ENCODE results near the gene EIF3A.

Gene EIF3A

DNA sequence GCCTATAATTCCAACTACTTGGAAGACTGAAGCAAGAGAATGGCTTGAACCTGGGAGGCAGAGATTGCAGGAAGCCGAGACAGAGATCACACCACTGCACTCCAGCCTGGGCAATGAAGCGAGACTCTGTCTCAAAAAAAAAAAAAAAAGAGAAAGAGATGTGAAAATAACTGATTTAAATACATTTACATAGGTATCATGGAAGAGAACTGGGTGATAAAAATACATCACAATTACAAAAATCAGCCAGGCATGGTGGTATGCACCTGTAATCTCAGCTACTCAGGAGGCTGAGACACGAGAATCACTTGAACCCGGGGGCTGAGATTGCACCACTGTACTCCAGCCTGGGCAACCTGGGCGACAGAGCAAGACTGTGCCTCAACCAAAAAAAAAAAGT, 31.3 kb downstream of the EIF3A start:
- TF ChIP-seq, protein P1, sequence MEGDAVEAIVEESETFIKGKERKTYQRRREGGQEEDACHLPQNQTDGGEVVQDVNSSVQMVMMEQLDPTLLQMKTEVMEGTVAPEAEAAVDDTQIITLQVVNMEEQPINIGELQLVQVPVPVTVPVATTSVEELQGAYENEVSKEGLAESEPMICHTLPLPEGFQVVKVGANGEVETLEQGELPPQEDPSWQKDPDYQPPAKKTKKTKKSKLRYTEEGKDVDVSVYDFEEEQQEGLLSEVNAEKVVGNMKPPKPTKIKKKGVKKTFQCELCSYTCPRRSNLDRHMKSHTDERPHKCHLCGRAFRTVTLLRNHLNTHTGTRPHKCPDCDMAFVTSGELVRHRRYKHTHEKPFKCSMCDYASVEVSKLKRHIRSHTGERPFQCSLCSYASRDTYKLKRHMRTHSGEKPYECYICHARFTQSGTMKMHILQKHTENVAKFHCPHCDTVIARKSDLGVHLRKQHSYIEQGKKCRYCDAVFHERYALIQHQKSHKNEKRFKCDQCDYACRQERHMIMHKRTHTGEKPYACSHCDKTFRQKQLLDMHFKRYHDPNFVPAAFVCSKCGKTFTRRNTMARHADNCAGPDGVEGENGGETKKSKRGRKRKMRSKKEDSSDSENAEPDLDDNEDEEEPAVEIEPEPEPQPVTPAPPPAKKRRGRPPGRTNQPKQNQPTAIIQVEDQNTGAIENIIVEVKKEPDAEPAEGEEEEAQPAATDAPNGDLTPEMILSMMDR (IDR thresholded peaks at IDR 0.05; ENCODE audit: low read depth, low read length, missing control alignments) = no peak
- in situ Hi-C loops (cut with HindIII; ENCODE audit: low sequenced_read_pairs) = no loop called here
- no peak overlapping the region for H3K4me3 ChIP-seq (ENCODE audit: low read depth, low read length)
- no peak for DNase-seq (ENCODE audit: low read depth)

DNA sequence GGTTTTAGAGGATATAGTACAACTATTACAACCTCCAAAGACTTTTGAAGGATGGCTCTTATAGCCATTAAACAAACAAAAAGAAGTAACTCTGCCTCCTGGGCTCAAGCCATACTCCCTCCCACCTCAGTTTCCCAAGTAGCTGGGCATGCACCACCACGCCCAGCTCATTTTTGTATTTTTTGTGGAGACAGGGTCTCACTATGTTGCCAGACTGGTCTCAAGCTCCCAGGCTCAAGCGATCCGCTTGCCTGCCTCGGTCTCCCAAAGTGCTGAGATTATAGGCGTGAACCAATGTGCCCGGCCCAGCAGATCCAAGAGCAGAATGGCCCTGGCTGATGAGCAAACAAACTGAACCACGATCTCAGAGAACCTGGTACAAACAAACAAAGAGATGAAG, 35.1 kb downstream of the EIF3A start:
- TF ChIP-seq, protein P1 (IDR thresholded peaks at IDR 0.05; ENCODE audit: low read depth, low read length, missing control alignments) = no peak
- DNase-seq (ENCODE audit: low read depth) = no peak
- in situ Hi-C loops (cut with HindIII; ENCODE audit: low sequenced_read_pairs) = no loop called here
- no peak overlapping the region for H3K4me3 ChIP-seq (ENCODE audit: low read depth, low read length)

DNA sequence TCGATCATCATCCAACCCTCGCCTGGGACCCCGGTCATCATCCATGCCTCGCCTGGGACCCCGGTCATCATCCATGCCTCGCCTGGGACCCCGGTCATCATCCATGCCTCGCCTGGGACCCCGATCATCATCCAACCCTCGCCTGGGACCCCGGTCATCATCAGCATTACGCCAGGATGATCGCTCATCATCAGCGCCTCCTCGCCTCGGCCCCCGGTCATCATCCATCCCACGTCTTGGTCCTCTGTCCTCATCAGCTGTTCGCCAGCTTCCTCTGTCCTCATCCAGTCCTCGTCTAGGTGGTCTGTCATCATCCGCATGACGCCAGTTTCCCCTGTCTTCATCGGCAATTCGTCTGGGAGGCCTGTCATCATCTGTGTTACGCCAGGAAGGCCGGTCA, 38.4 kb downstream of the EIF3A start:
- H3K4me3 ChIP-seq (ENCODE audit: low read depth, low read length) = no peak overlapping the region
- TF ChIP-seq, protein P1 (IDR thresholded peaks at IDR 0.05; ENCODE audit: low read depth, low read length, missing control alignments) = no peak
- no peak for DNase-seq (ENCODE audit: low read depth)
- in situ Hi-C loops (cut with HindIII; ENCODE audit: low sequenced_read_pairs) = no loop called here

DNA sequence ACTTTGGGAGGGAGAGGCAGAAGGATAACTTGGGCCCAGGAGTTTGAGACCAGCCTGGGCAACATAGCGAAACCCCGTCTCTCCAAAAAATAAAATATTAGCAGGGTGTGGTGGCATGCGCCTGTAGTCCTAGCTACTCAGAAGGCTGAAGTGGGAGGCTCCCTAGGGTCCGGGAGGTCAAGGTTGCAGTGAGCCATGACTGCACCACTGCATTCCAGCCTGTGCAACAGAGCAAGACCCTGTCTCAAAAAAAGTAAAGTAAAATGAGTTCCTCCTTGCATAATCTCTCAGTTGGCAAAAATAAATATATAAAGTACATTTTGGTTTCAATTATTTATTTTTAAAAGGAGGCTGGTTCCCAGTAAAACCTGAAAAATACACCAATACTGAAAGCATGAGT, 39.3 kb downstream of the EIF3A start:
- no peak overlapping the region for H3K4me3 ChIP-seq (ENCODE audit: low read depth, low read length)
- in situ Hi-C loops (cut with HindIII; ENCODE audit: low sequenced_read_pairs) = no loop called here
- no peak for DNase-seq (ENCODE audit: low read depth)
- TF ChIP-seq, protein P1 (IDR thresholded peaks at IDR 0.05; ENCODE audit: low read depth, low read length, missing control alignments) = no peak

DNA sequence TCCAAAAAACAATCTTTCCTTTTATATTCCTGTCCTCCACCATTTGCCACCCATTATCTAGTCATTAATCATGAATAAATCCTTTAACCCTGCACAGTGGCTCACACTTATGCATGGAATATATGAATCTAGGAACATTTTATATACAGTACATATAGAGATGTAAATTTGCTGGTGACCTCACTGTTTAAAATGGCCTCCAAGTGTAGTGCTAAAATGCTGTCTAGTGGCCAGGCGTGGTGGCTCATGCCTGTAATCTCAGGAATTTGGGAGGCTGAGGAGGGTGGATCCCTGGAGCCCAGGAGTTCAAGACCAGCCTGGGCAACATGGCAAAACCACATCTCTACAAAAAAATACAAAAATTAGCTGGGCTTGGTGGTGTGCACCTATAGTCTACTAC, 41.5 kb downstream of the EIF3A start:
- TF ChIP-seq, protein P1 (IDR thresholded peaks at IDR 0.05; ENCODE audit: low read depth, low read length, missing control alignments) = no peak
- no peak for DNase-seq (ENCODE audit: low read depth)
- H3K4me3 ChIP-seq (ENCODE audit: low read depth, low read length) = no peak overlapping the region
- in situ Hi-C loops (cut with HindIII; ENCODE audit: low sequenced_read_pairs) = no loop called here

DNA sequence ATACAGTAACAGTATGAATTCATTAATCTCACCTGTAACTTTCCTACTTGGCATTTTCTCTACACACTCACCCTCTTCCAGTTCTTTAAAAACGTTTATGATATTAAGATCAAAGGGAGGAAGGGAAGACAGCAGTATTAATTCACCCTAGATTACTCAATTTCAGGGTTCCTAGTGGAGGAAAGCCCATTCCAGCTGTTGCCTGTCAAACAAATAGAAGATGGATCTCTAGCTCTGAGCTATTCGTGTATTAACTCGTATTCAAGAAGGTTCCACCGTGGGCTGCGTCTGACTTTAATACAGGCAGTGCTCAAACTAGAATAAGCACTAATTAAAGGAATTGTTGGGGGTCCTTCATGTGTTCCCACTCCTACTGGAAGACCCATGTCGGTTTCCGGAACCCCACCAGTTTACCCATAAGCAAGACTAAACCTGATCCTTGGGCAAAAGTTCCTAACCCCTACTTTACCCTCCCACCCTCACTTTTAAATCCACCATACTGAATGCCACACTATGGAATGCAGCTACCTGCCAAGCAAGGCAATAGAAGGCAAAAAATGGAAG, 49.0 kb downstream of the EIF3A start:
- H3K4me3 ChIP-seq (ENCODE audit: low read depth, low read length) = peak overlapping the region; percentile 45
- TF ChIP-seq, protein P1 (IDR thresholded peaks at IDR 0.05; ENCODE audit: low read depth, low read length, missing control alignments) = no peak
- in situ Hi-C loops (cut with HindIII; ENCODE audit: low sequenced_read_pairs) = no loop called here
- no peak for DNase-seq (ENCODE audit: low read depth)

Data from astrocyte of the cerebellum (primary cell).